Lower leg skin (tissue), 4 donors: ENCODE results near the gene CALD1. TPM values are rescaled to one million over a fixed set of nuclear protein-coding genes. Genes with fewer than 3 reads are reported as not detected.

Source experiments
- DNase-seq, 2 donors: peaks; one replicate each; pipeline ENCODE4 v3.0.0-alpha.2; 2019; ENCODE audit warnings: low spot score in 2 of 2
- H3K4me3 ChIP-seq: fragments of 200-600 bp; sonication (generic); 2 replicates; pipeline ENCODE4 v1.5.1; 2017; ENCODE audit warnings: mild to moderate bottlenecking, low read depth; ENCODE audit not compliant: poor library complexity, severe bottlenecking
- POLR2A ChIP-seq, 2 donors: fragments of 450-650 bp; IDR thresholded peaks; one replicate each; pipeline ENCODE4 v1.6.1; 2016 to 2017; ENCODE audit warnings: antibody characterized with exemption in 2 of 2, mild to moderate bottlenecking in 1 of 2, moderate library complexity in 1 of 2
- WGBS, 2 donors: methylation state at CpG; one replicate each; pipeline ENCODE4 v1.1.5; 2018; 5-methylcytosine and 5-hydroxymethylcytosine counted together
- intact Hi-C: fragments of 100-400 bp; cut with DNase I; formaldehyde crosslinking; loops from one replicate; pipeline ENCODE4 v1.15.0; 2023; ENCODE audit warnings: low total_unique reads
- total RNA-seq, 4 donors: library from RNA; depleted of rRNA; stranded (reverse); fragments of >200 nt; gene quantifications; one replicate each; pipeline ENCODE4 v1.1.0, GENCODE V29; 2016
- TF ChIP-seq, protein P1 (sequence below), 3 donors: fragments of 450-650 bp; IDR thresholded peaks; one replicate each; pipeline ENCODE4 v1.5.1; 2016; ENCODE audit warnings: antibody characterized with exemption in 3 of 3, mild to moderate bottlenecking in 3 of 3, moderate library complexity in 2 of 3

Gene CALD1
- total RNA-seq, 4 donors from 2014 or later: 30.3 to 95.7 (median 58.0) TPM

- no peak overlapping the region for H3K4me3 ChIP-seq
- WGBS, 2 donors: 69 to 70% methylated on average over 2 of the region's 2 CpGs
- TF ChIP-seq POLR2A (IDR thresholded peaks at IDR 0.05): no peak
- TF ChIP-seq, protein P1, sequence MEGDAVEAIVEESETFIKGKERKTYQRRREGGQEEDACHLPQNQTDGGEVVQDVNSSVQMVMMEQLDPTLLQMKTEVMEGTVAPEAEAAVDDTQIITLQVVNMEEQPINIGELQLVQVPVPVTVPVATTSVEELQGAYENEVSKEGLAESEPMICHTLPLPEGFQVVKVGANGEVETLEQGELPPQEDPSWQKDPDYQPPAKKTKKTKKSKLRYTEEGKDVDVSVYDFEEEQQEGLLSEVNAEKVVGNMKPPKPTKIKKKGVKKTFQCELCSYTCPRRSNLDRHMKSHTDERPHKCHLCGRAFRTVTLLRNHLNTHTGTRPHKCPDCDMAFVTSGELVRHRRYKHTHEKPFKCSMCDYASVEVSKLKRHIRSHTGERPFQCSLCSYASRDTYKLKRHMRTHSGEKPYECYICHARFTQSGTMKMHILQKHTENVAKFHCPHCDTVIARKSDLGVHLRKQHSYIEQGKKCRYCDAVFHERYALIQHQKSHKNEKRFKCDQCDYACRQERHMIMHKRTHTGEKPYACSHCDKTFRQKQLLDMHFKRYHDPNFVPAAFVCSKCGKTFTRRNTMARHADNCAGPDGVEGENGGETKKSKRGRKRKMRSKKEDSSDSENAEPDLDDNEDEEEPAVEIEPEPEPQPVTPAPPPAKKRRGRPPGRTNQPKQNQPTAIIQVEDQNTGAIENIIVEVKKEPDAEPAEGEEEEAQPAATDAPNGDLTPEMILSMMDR (IDR thresholded peaks at IDR 0.05): no peak
- intact Hi-C loops: no loop called here
- no peak for DNase-seq
Observed at GRCh38 chr7:134935701-134936100, 156.3 kb downstream of the CALD1 start.

GRCh38 chr7:134936893-134937510 lies 157.6 kb downstream of the CALD1 start:
- no peak for DNase-seq
- WGBS, 2 donors: 69 to 72% methylated on average over 3 of the region's 3 CpGs
- TF ChIP-seq, protein P1 (IDR thresholded peaks at IDR 0.05): no peak
- TF ChIP-seq POLR2A (IDR thresholded peaks at IDR 0.05): no peak
- no peak overlapping the region for H3K4me3 ChIP-seq
- intact Hi-C loops: no loop called here

DNA sequence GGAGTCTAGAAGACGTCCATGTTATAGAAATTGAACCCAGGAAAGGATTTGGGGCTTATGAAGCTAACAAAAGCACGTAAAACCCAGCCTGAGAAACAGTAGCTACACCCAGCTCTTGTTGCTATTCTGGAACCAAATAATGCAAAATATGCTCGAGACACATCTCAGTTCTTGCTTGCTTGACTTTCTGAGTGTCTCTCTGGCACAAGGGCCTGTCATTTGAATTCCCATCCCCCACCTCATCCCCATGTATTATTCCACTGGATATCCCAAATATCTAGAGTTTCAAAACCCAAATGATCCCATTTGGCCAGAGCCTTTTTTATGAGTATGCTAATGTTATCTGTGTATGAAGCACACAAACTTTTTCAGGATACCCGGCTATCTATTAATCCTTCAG lies 158.7 kb downstream of the CALD1 start:
- intact Hi-C loops: no loop called here
- TF ChIP-seq, protein P1 (IDR thresholded peaks at IDR 0.05): no peak
- TF ChIP-seq POLR2A (IDR thresholded peaks at IDR 0.05): no peak
- 87 to 95% methylated on average over 4 of the region's 4 CpGs for WGBS, 2 donors
- DNase-seq: no peak
- no peak overlapping the region for H3K4me3 ChIP-seq

DNA sequence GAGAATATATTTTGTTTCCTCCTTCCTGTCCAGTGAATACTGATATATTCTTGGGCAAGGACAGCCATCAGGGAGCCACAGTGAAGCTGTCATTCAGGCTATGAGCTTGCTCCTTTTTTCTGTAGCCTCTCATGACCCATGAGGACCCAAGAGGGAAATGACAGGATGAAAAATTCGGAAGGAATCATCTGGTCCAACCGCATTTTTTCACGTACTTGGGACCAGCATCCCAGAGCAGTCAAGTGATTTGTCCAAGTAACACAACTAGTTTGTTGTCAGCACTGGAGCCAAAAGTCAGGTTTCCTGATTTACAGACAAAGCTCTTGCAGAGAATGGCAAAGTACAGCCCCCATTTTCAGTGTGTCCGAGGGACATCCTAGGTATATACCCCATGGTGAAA lies 159.7 kb downstream of the CALD1 start:
- no peak for TF ChIP-seq POLR2A (IDR thresholded peaks at IDR 0.05)
- TF ChIP-seq, protein P1 (IDR thresholded peaks at IDR 0.05): no peak
- no peak for DNase-seq
- WGBS, 2 donors: 79 to 81% methylated on average over 4 of the region's 4 CpGs
- H3K4me3 ChIP-seq: no peak overlapping the region
- intact Hi-C loops: no loop called here

DNA sequence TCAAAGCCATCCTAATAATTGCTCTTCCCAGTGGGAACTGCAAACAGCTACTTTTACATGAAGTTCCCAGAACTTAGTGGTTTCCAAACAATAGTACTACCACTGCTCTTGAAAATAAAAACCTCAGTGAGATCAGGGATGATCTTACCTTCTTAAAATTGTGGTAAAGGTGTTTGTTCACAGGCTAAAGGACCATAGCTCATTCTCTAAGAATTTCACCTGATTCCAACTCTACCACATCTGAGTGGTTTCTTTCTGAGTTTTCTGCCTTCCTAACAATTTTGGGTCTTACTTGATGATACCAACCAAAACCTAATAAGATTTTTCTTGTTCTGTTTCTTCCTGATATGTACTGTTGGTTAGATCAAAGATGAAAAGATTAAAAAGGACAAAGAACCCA lies 161.3 kb downstream of the CALD1 start:
- DNase-seq: no peak
- H3K4me3 ChIP-seq: no peak overlapping the region
- no peak for TF ChIP-seq POLR2A (IDR thresholded peaks at IDR 0.05)
- TF ChIP-seq, protein P1 (IDR thresholded peaks at IDR 0.05): no peak
- intact Hi-C loops: no loop called here
